ENCODE results near the gene EEFSEC.
A peak's percentile ranks its signal among the peaks of the same experiment; 100 is the strongest.

EEFSEC gene

DNA sequence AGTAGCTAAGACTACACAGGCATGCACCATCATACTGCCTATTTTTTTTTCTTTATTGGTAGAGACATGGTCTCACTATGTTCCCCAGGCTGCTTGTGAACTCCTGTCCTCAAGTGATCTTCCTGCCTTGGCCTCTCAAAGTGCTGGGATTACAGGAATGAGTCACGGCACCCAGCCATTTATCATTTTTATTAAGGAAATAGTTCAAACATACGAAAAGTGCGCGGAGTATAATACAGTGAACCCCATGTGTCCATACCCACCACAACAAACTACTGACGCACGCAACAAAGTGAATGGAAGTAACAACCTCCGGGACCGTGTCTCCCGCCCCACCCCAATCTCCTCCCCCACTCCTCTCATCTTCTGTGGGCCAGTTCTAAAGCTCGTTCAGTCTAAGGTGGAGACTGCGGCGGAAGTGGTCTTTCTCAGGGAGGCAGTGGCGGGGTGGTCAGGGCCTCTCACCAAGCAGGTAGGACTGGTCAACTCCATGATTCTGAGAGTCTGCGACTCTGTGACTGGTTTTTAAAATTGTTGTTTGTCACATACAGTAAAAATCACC, 271.3 kb downstream of the EEFSEC start:
- H3K9me3 ChIP-seq (ENCODE audit: control insufficient read depth, low read length), result no peaks in the 10 kb centered on the region
- peaks cover 4% of the 10 kb centered on the region for H3K4me1 ChIP-seq (ENCODE audit: control insufficient read depth, insufficient read depth, low read length)
- 90 to 93% methylated on average over 14 of the region's 14 CpGs for WGBS, 2 experiments
- no peak overlapping the region for H3K4me3 ChIP-seq (ENCODE audit: insufficient read depth, low read depth, low read length)
- no peak overlapping the region for H3K27ac ChIP-seq (ENCODE audit: insufficient read depth, low read depth, low read length, poor library complexity, severe bottlenecking)
- H3K27me3 ChIP-seq (ENCODE audit: control insufficient read depth, insufficient read depth, low read length, poor library complexity, severe bottlenecking), result peaks cover 47% of the 10 kb centered on the region
- H3K36me3 ChIP-seq (ENCODE audit: control insufficient read depth, insufficient read depth, low read length), result no peaks in the 10 kb centered on the region

- no peaks in the 10 kb centered on the region for H3K36me3 ChIP-seq (ENCODE audit: control insufficient read depth, insufficient read depth, low read length)
- H3K27me3 ChIP-seq (ENCODE audit: control insufficient read depth, insufficient read depth, low read length, poor library complexity, severe bottlenecking), result peaks cover 54% of the 10 kb centered on the region
- no peak overlapping the region for H3K27ac ChIP-seq (ENCODE audit: insufficient read depth, low read depth, low read length, poor library complexity, severe bottlenecking)
- no peaks in the 10 kb centered on the region for H3K9me3 ChIP-seq (ENCODE audit: control insufficient read depth, low read length)
- H3K4me3 ChIP-seq (ENCODE audit: insufficient read depth, low read depth, low read length), result no peak overlapping the region
- peaks cover 4% of the 10 kb centered on the region for H3K4me1 ChIP-seq (ENCODE audit: control insufficient read depth, insufficient read depth, low read length)
- WGBS, 2 experiments, result 92 to 93% methylated on average over 23 of the region's 23 CpGs
Observed at GRCh38 chr3:128425142-128425845, 272.0 kb downstream of the EEFSEC start.

DNA sequence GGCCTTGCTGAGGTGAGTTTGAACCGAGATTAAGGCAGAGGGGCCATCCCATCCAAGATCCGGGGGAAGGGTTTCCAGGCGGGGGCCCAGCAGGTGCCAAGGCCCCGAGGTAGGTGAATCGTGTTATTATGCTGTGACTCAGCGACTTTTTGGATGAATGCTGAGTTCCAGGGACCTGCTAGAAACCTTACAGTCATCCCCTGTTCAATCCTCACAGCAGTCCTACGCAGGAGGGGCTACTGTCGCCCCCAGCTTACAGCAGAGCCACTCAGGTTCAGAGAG, 272.5 kb downstream of the EEFSEC start:
- Histone ChIP-seq H3K27me3 (ENCODE audit: control insufficient read depth, insufficient read depth, low read length, poor library complexity, severe bottlenecking) (peaks cover 59% of the 10 kb centered on the region), H3K4me3 (ENCODE audit: insufficient read depth, low read depth, low read length) (no peak overlapping the region), H3K4me1 (ENCODE audit: control insufficient read depth, insufficient read depth, low read length) (peaks cover 8% of the 10 kb centered on the region), H3K9me3 (ENCODE audit: control insufficient read depth, low read length) (no peaks in the 10 kb centered on the region), H3K36me3 (ENCODE audit: control insufficient read depth, insufficient read depth, low read length) (no peaks in the 10 kb centered on the region), H3K27ac (ENCODE audit: insufficient read depth, low read depth, low read length, poor library complexity, severe bottlenecking) (no peak overlapping the region)
- WGBS, 2 experiments, result 86 to 87% methylated on average over 8 of the region's 8 CpGs

GRCh38 chr3:128426128-128426921, 273.0 kb downstream of the EEFSEC start:
- peaks cover 64% of the 10 kb centered on the region for H3K27me3 ChIP-seq (ENCODE audit: control insufficient read depth, insufficient read depth, low read length, poor library complexity, severe bottlenecking)
- H3K9me3 ChIP-seq (ENCODE audit: control insufficient read depth, low read length), result no peaks in the 10 kb centered on the region
- WGBS, 2 experiments, result 7 to 8% methylated on average over 66 of the region's 66 CpGs
- H3K27ac ChIP-seq (ENCODE audit: insufficient read depth, low read depth, low read length, poor library complexity, severe bottlenecking), result no peak overlapping the region
- H3K36me3 ChIP-seq (ENCODE audit: control insufficient read depth, insufficient read depth, low read length), result no peaks in the 10 kb centered on the region
- peaks cover 9% of the 10 kb centered on the region for H3K4me1 ChIP-seq (ENCODE audit: control insufficient read depth, insufficient read depth, low read length)
- H3K4me3 ChIP-seq (ENCODE audit: insufficient read depth, low read depth, low read length), result peak overlapping the region; percentile 8

DNA sequence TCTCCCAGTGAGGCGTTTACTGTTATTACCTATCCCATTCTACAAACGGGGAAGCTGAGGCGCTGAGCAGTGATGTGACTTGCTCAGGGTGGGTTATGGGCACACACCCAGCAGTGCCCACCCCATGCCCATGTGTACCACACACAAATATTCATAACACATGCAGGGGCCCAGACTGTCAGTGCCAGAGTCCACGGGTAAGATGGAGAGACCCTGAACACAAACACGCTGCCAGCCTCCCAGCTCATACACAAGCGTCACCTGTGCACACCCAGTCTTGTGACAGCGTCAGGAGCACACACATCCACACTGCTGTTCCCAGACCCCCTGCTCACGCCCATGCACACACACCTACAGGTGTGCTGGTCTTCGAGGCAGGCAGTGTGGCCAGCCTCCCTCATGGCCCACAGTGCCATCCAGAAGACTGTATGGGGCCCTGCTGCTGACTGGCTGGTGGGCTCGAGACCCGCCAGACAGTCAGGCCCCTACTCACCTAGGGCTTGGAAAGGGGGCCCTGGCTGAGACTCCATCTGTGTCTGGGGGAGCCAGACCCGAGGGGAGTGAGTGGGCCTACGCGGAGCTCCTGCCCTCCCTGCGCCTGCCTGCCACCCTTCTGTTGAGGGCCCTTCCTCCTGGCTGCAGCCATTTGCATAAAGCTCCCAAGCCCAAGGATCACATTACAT, 274.0 kb downstream of the EEFSEC start:
- 59 to 68% methylated on average over 15 of the region's 15 CpGs for WGBS, 2 experiments

GRCh38 chr3:128427872-128428822, 274.9 kb downstream of the EEFSEC start:
- Histone ChIP-seq H3K27me3 (ENCODE audit: control insufficient read depth, insufficient read depth, low read length, poor library complexity, severe bottlenecking) (peaks cover 83% of the 10 kb centered on the region), H3K36me3 (ENCODE audit: control insufficient read depth, insufficient read depth, low read length) (no peaks in the 10 kb centered on the region), H3K27ac (ENCODE audit: insufficient read depth, low read depth, low read length, poor library complexity, severe bottlenecking) (no peak overlapping the region), H3K9me3 (ENCODE audit: control insufficient read depth, low read length) (no peaks in the 10 kb centered on the region), H3K4me1 (ENCODE audit: control insufficient read depth, insufficient read depth, low read length) (peaks cover 13% of the 10 kb centered on the region), H3K4me3 (ENCODE audit: insufficient read depth, low read depth, low read length) (no peak overlapping the region)
- WGBS, 2 experiments, result 65% methylated on average over 19 of the region's 19 CpGs

More for the DNA sequence above, 274.0 kb downstream of the EEFSEC start:
- H3K36me3 ChIP-seq (ENCODE audit: control insufficient read depth, insufficient read depth, low read length), result no peaks in the 10 kb centered on the region
- no peak overlapping the region for H3K27ac ChIP-seq (ENCODE audit: insufficient read depth, low read depth, low read length, poor library complexity, severe bottlenecking)
- no peak overlapping the region for H3K4me3 ChIP-seq (ENCODE audit: insufficient read depth, low read depth, low read length)
- no peaks in the 10 kb centered on the region for H3K9me3 ChIP-seq (ENCODE audit: control insufficient read depth, low read length)
- peaks cover 12% of the 10 kb centered on the region for H3K4me1 ChIP-seq (ENCODE audit: control insufficient read depth, insufficient read depth, low read length)
- peaks cover 74% of the 10 kb centered on the region for H3K27me3 ChIP-seq (ENCODE audit: control insufficient read depth, insufficient read depth, low read length, poor library complexity, severe bottlenecking)

- Histone ChIP-seq H3K4me3 (ENCODE audit: insufficient read depth, low read depth, low read length) (no peak overlapping the region), H3K27me3 (ENCODE audit: control insufficient read depth, insufficient read depth, low read length, poor library complexity, severe bottlenecking) (peaks cover 91% of the 10 kb centered on the region), H3K27ac (ENCODE audit: insufficient read depth, low read depth, low read length, poor library complexity, severe bottlenecking) (no peak overlapping the region), H3K9me3 (ENCODE audit: control insufficient read depth, low read length) (no peaks in the 10 kb centered on the region), H3K36me3 (ENCODE audit: control insufficient read depth, insufficient read depth, low read length) (no peaks in the 10 kb centered on the region), H3K4me1 (ENCODE audit: control insufficient read depth, insufficient read depth, low read length) (peaks cover 19% of the 10 kb centered on the region)
- 88% methylated on average over 15 of the region's 15 CpGs for WGBS, 2 experiments
Observed at GRCh38 chr3:128429275-128429674, 276.0 kb downstream of the EEFSEC start.

- Histone ChIP-seq H3K4me1 (ENCODE audit: control insufficient read depth, insufficient read depth, low read length) (peaks cover 19% of the 10 kb centered on the region), H3K36me3 (ENCODE audit: control insufficient read depth, insufficient read depth, low read length) (no peaks in the 10 kb centered on the region), H3K27me3 (ENCODE audit: control insufficient read depth, insufficient read depth, low read length, poor library complexity, severe bottlenecking) (peaks cover 91% of the 10 kb centered on the region), H3K9me3 (ENCODE audit: control insufficient read depth, low read length) (no peaks in the 10 kb centered on the region), H3K4me3 (ENCODE audit: insufficient read depth, low read depth, low read length) (no peak overlapping the region), H3K27ac (ENCODE audit: insufficient read depth, low read depth, low read length, poor library complexity, severe bottlenecking) (no peak overlapping the region)
- 91 to 94% methylated on average over 8 of the region's 8 CpGs for WGBS, 2 experiments
Observed at GRCh38 chr3:128429751-128430150, 276.5 kb downstream of the EEFSEC start.

DNA sequence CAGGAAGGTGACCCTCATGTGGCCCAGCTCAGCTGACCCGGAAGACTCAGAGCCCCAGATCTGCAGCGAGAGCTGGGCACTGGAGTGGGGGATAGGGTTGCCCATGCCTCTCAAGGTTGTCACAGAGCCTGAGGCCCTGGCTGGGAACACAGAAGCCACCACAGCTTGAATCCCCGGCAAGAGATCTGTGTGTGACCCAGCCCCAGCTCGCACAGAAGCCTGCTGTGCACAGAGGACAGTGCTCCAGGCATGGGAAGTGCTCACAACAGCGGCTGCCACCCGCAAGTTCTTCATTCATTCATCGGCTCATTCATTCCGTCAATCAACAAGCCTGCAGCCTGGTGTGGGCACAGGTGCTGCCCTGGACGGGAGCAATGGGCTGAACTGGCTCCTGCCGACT, 277.0 kb downstream of the EEFSEC start:
- no peaks in the 10 kb centered on the region for H3K9me3 ChIP-seq (ENCODE audit: control insufficient read depth, low read length)
- WGBS, 2 experiments, result 28 to 39% methylated on average over 10 of the region's 10 CpGs
- peaks cover 87% of the 10 kb centered on the region for H3K27me3 ChIP-seq (ENCODE audit: control insufficient read depth, insufficient read depth, low read length, poor library complexity, severe bottlenecking)
- H3K4me1 ChIP-seq (ENCODE audit: control insufficient read depth, insufficient read depth, low read length), result peaks cover 21% of the 10 kb centered on the region
- no peak overlapping the region for H3K4me3 ChIP-seq (ENCODE audit: insufficient read depth, low read depth, low read length)
- H3K27ac ChIP-seq (ENCODE audit: insufficient read depth, low read depth, low read length, poor library complexity, severe bottlenecking), result no peak overlapping the region
- H3K36me3 ChIP-seq (ENCODE audit: control insufficient read depth, insufficient read depth, low read length), result no peaks in the 10 kb centered on the region

Data from ectodermal cell (in vitro differentiated cells).